HEK293 (cell line): ENCODE data around the gene ENAH.

ENCODE experiments used
- HOXA7 ChIP-seq: sonication (generic); formaldehyde crosslinking; IDR thresholded peaks from 2 replicates; pipeline ENCODE4 v1.8.1; 2022; ENCODE audit warnings: missing genetic modification reagents, borderline replicate concordance
- PRDM1 ChIP-seq: fragments of 450-650 bp; formaldehyde crosslinking; IDR thresholded peaks from 2 replicates; pipeline ENCODE4; 2016; ENCODE audit warnings: missing biosample characterization, missing genetic modification characterization
- PRDM6 ChIP-seq: fragments of 450-650 bp; formaldehyde crosslinking; IDR thresholded peaks from 2 replicates; pipeline ENCODE4 v1.5.1; 2017; ENCODE audit warnings: missing biosample characterization, missing genetic modification characterization
- SALL2 ChIP-seq: fragments of 450-650 bp; formaldehyde crosslinking; IDR thresholded peaks from 2 replicates; pipeline ENCODE4 v1.5.0; 2017; ENCODE audit warnings: missing biosample characterization, mild to moderate bottlenecking, missing genetic modification characterization, borderline replicate concordance
- SETDB1 ChIP-seq: IDR thresholded peaks from one replicate; pipeline ENCODE4 v1.6.1; 2017; ENCODE audit warnings: mild to moderate bottlenecking, low read length, moderate library complexity, mixed read lengths; ENCODE audit not compliant: insufficient read length
- ZBTB17 ChIP-seq: fragments of 450-650 bp; formaldehyde crosslinking; IDR thresholded peaks from 2 replicates; pipeline ENCODE4 v1.5.1; 2016; ENCODE audit warnings: missing biosample characterization, missing genetic modification characterization
- ZBTB20 ChIP-seq: fragments of 450-650 bp; formaldehyde crosslinking; IDR thresholded peaks from 2 replicates; pipeline ENCODE4 v1.5.1; 2016; ENCODE audit warnings: missing biosample characterization, missing genetic modification characterization
- ZBTB48 ChIP-seq: fragments of 450-650 bp; formaldehyde crosslinking; IDR thresholded peaks from 2 replicates; pipeline ENCODE4 v1.5.1; 2016; ENCODE audit warnings: missing biosample characterization, missing genetic modification characterization
- ZFP37 ChIP-seq: fragments of 450-650 bp; formaldehyde crosslinking; IDR thresholded peaks from 2 replicates; pipeline ENCODE4 v1.5.1; 2016; ENCODE audit warnings: missing biosample characterization, missing genetic modification characterization
- ZFP41 ChIP-seq: fragments of 450-650 bp; formaldehyde crosslinking; IDR thresholded peaks from 2 replicates; pipeline ENCODE4 v1.5.1; 2016; ENCODE audit warnings: missing biosample characterization, missing genetic modification characterization, borderline replicate concordance
- ZFP69B ChIP-seq: fragments of 450-650 bp; formaldehyde crosslinking; IDR thresholded peaks from 2 replicates; pipeline ENCODE4 v1.5.1; 2016; ENCODE audit warnings: missing biosample characterization, missing genetic modification characterization
- ZNF10 ChIP-seq: fragments of 450-650 bp; formaldehyde crosslinking; IDR thresholded peaks from 2 replicates; pipeline ENCODE4 v1.5.1; 2017; ENCODE audit warnings: missing biosample characterization, missing genetic modification characterization
- ZNF112 ChIP-seq: fragments of 450-650 bp; formaldehyde crosslinking; IDR thresholded peaks from 2 replicates; pipeline ENCODE4 v1.5.0; 2017; ENCODE audit warnings: missing biosample characterization, missing genetic modification characterization
- ZNF121 ChIP-seq: fragments of 450-650 bp; formaldehyde crosslinking; IDR thresholded peaks from 2 replicates; pipeline ENCODE4 v1.5.1; 2016; ENCODE audit warnings: missing biosample characterization, missing genetic modification characterization
- ZNF138 ChIP-seq: fragments of 450-650 bp; formaldehyde crosslinking; IDR thresholded peaks from 2 replicates; pipeline ENCODE4 v1.5.1; 2016; ENCODE audit warnings: missing biosample characterization, missing genetic modification characterization, borderline replicate concordance
- ZNF2 ChIP-seq: fragments of 450-650 bp; formaldehyde crosslinking; IDR thresholded peaks from 2 replicates; pipeline ENCODE4 v1.5.1; 2016; ENCODE audit warnings: missing biosample characterization, missing genetic modification characterization
- ZNF274 ChIP-seq, 2 experiments: fragments of 200-500 bp in 1 of 2; fragments of 450-650 bp in 1 of 2; sonication (Bioruptor generic) in 1 of 2; formaldehyde crosslinking in 1 of 2; IDR thresholded peaks; 2 replicates each; pipeline versions ENCODE4 v1.5.1 to v1.6.1; 2014 to 2016; ENCODE audit warnings: borderline replicate concordance in 1 of 2, inconsistent platforms in 1 of 2, low read length in 1 of 2, missing biosample characterization in 1 of 2, missing genetic modification characterization in 1 of 2
- ZNF292 ChIP-seq: fragments of 450-650 bp; formaldehyde crosslinking; IDR thresholded peaks from 2 replicates; pipeline ENCODE4 v1.5.1; 2016; ENCODE audit warnings: low read depth, missing biosample characterization, missing genetic modification characterization, borderline replicate concordance
- ZNF394 ChIP-seq: fragments of 450-650 bp; formaldehyde crosslinking; IDR thresholded peaks from 2 replicates; pipeline ENCODE4 v1.5.1; 2016; ENCODE audit warnings: missing biosample characterization, missing genetic modification characterization, mild to moderate bottlenecking, moderate library complexity, borderline replicate concordance
- ZNF473 ChIP-seq: fragments of 450-650 bp; formaldehyde crosslinking; IDR thresholded peaks from 2 replicates; pipeline ENCODE4 v1.5.1; 2017; ENCODE audit warnings: missing biosample characterization, missing genetic modification characterization
- ZNF48 ChIP-seq: fragments of 450-650 bp; formaldehyde crosslinking; IDR thresholded peaks from 2 replicates; pipeline ENCODE4 v1.5.1; 2016; ENCODE audit warnings: missing biosample characterization, missing genetic modification characterization
- ZNF544 ChIP-seq: fragments of 450-650 bp; formaldehyde crosslinking; IDR thresholded peaks from 2 replicates; pipeline ENCODE4 v1.5.0; 2017; ENCODE audit warnings: missing biosample characterization, missing genetic modification characterization
- ZNF561 ChIP-seq: fragments of 450-650 bp; IDR thresholded peaks from 2 replicates; pipeline ENCODE4 v1.5.1; 2018; ENCODE audit warnings: missing biosample characterization, missing genetic modification characterization, borderline replicate concordance
- ZNF654 ChIP-seq: fragments of 450-650 bp; formaldehyde crosslinking; IDR thresholded peaks from 2 replicates; pipeline ENCODE4 v1.5.1; 2016; ENCODE audit warnings: low read depth, missing biosample characterization, missing genetic modification characterization
- ZNF660 ChIP-seq: fragments of 450-650 bp; IDR thresholded peaks from 2 replicates; pipeline ENCODE4 v1.5.1; 2018; ENCODE audit warnings: missing biosample characterization, mild to moderate bottlenecking, missing genetic modification characterization
- ZNF692 ChIP-seq: fragments of 450-650 bp; formaldehyde crosslinking; IDR thresholded peaks from 2 replicates; pipeline ENCODE4 v1.5.1; 2016; ENCODE audit warnings: missing biosample characterization, missing genetic modification characterization
- ZNF707 ChIP-seq: fragments of 450-650 bp; formaldehyde crosslinking; IDR thresholded peaks from 2 replicates; pipeline ENCODE4 v1.5.1; 2016; ENCODE audit warnings: missing biosample characterization, missing genetic modification characterization
- ZNF776 ChIP-seq: fragments of 450-650 bp; formaldehyde crosslinking; IDR thresholded peaks from 2 replicates; pipeline ENCODE4 v1.5.0; 2017; ENCODE audit warnings: missing biosample characterization, missing genetic modification characterization, borderline replicate concordance
- TF ChIP-seq, protein P1 (sequence below): fragments of 450-650 bp; formaldehyde crosslinking; IDR thresholded peaks from 2 replicates; pipeline ENCODE4 v1.5.1; 2017; ENCODE audit warnings: missing biosample characterization, mild to moderate bottlenecking, missing genetic modification characterization, moderate library complexity
- TF ChIP-seq, protein P2 (sequence below): fragments of 450-650 bp; formaldehyde crosslinking; IDR thresholded peaks from 2 replicates; pipeline ENCODE4 v1.5.1; 2017; ENCODE audit warnings: missing biosample characterization, missing genetic modification characterization

The ENAH gene

DNA sequence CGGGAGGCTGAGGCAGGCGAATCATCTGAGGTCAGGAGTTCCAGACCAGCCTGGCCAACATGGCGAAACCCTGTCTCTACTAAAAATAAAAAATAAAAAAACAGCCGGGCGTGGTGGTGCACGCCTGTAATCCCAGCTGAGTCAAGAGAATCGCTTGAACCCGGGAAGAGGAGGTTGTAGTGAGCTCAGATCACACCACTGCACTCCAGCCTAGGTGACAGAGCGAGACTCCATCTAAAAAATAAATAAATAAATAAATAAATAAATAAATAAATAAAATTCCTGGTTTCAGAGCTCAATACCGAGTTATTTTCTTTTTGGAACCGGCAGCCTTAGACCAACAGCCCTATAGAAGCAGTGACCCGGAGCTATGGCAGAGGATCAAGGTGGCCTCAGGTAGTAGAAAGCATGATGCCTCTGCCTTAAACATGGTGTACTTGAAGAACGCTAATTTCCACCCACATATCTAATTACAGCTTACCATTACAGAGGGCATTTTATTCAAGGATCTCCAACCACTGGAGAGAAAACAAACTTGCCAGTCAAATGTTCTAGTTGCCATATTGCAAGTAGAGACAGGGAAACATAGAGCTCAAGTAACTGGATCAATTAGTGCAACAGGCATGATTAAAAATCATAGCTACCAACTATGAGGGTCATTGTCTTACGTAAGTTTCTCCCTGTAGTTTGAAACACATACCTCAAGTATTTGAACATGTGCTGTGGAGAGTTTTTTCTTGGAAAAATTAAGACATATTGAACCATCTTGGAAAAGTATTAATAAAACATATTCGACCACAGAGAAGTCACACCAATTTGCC is 2.0 kb upstream of the ENAH start (continued):
- TF ChIP-seq PRDM6 = no peak
- TF ChIP-seq ZBTB17 (tag by site-specific recombination) = no peak
- TF ChIP-seq ZNF121 (tag by site-specific recombination) = no peak
- no peak for TF ChIP-seq ZNF544 (tag by site-specific recombination)
- TF ChIP-seq ZNF112 (tag by site-specific recombination) = no peak
- no peak for TF ChIP-seq SALL2 (tag by site-specific recombination)
- no peak for TF ChIP-seq ZNF473 (tag by site-specific recombination)
- TF ChIP-seq ZNF48 (tag by site-specific recombination) = no peak
- no peak for TF ChIP-seq ZNF660
- TF ChIP-seq ZNF561 = no peak
- no peak for TF ChIP-seq ZNF776 (tag by site-specific recombination)
- no peak for TF ChIP-seq HOXA7
- TF ChIP-seq SETDB1 = no peak
- no peak for TF ChIP-seq ZFP69B
- TF ChIP-seq ZNF2 (tag by site-specific recombination) = 0 out of 2 replicates have a peak, but pooled peaks have one; percentile 43
- TF ChIP-seq ZNF292 (tag by site-specific recombination) = peak; percentile 98
- TF ChIP-seq ZNF274 (IDR thresholded peaks at IDR 0.05; ENCODE audit: low read length) = no peak
- TF ChIP-seq ZNF274 (tag by site-specific recombination; IDR thresholded peaks at IDR 0.05; ENCODE audit: borderline replicate concordance) = no peak
- TF ChIP-seq ZNF10 (tag by site-specific recombination) = peak; percentile 15; the same call in 1 of the 2 replicates
- TF ChIP-seq ZNF394 (tag by site-specific recombination) = peak; percentile 99
- TF ChIP-seq ZNF692 (tag by site-specific recombination) = no peak
- TF ChIP-seq ZFP37 (tag by site-specific recombination) = peak; percentile 89
- TF ChIP-seq ZNF707 = no peak
- TF ChIP-seq ZBTB20 = no peak
- TF ChIP-seq, protein P1, sequence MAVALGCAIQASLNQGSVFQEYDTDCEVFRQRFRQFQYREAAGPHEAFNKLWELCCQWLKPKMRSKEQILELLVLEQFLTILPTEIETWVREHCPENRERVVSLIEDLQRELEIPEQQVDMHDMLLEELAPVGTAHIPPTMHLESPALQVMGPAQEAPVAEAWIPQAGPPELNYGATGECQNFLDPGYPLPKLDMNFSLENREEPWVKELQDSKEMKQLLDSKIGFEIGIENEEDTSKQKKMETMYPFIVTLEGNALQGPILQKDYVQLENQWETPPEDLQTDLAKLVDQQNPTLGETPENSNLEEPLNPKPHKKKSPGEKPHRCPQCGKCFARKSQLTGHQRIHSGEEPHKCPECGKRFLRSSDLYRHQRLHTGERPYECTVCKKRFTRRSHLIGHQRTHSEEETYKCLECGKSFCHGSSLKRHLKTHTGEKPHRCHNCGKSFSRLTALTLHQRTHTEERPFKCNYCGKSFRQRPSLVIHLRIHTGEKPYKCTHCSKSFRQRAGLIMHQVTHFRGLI (tag by site-specific recombination) = 0 out of 2 replicates have a peak, but pooled peaks have one; percentile 38
- TF ChIP-seq ZBTB48 = no peak
- no peak for TF ChIP-seq PRDM1
- peak; percentile 45 for TF ChIP-seq ZNF654
- TF ChIP-seq ZNF138 = peak; percentile 95
- TF ChIP-seq ZFP41 (tag by site-specific recombination) = no peak
- TF ChIP-seq, protein P2, sequence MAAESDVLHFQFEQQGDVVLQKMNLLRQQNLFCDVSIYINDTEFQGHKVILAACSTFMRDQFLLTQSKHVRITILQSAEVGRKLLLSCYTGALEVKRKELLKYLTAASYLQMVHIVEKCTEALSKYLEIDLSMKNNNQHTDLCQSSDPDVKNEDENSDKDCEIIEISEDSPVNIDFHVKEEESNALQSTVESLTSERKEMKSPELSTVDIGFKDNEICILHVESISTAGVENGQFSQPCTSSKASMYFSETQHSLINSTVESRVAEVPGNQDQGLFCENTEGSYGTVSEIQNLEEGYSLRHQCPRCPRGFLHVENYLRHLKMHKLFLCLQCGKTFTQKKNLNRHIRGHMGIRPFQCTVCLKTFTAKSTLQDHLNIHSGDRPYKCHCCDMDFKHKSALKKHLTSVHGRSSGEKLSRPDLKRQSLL = no peak; the same call in 1 of the 2 replicates
